HepG2 (cell line): Measurements from ENCODE around the gene CDYL. TPM values are rescaled to one million over a fixed set of nuclear protein-coding genes. Genes with fewer than 3 reads are reported as not detected.

Experiments used
- ATAC-seq: fragments of 200-7000 bp; cut with Tn5 transposase; 3 replicates; pipeline ENCODE4 v1.9.1; 2020; ENCODE audit warnings: mild to moderate bottlenecking, moderate library complexity
- BruUV-seq: library from RNA; stranded (reverse); fragments of 400-500 nt; replicated peaks from 2 replicates; lab custom pipeline; 2021; lab: Mats Ljungman, UMichigan
- CTCF ChIA-PET: fragments of 300-600 bp; formaldehyde crosslinking; extraction: SDS; loops from one replicate; lab custom pipeline; 2021; ENCODE audit warnings: low total read pairs, inconsistent platforms, low intra/inter-chr PET ratio; lab: Yijun Ruan, JAX
- POLR2A ChIA-PET: fragments of 350-600 bp; sonication (Branson Sonifier 250); formaldehyde crosslinking; loops from one replicate; lab custom pipeline; 2020; ENCODE audit warnings: antibody characterized with exemption, inconsistent platforms; lab: Yijun Ruan, JAX
- DNase-seq: peaks from one replicate; pipeline ENCODE4 v3.0.0-alpha.2; 2015; ENCODE audit warnings: low spot score
- FAIRE-seq: peaks from 3 replicates; lab custom pipeline; 2011; peaks lifted over from hg19 to GRCh38; lab: Jason Lieb, UNC
- H2AFZ ChIP-seq: one replicate; pipeline ENCODE4 v1.6.1; 2011; ENCODE audit warnings: low read length, inconsistent platforms
- H3K27ac ChIP-seq: fragments of 300-600 bp; 3 replicates; pipeline ENCODE4 v1.8.0; 2011; ENCODE audit warnings: mixed run types, mild to moderate bottlenecking, mixed read lengths, low read length, inconsistent platforms; ENCODE audit not compliant: insufficient read depth; ENCODE audit errors: extremely low read length
- H3K27me3 ChIP-seq, 2 experiments: fragments of 200-600 bp in 1 of 2; 2 replicates in 1 of 2; 3 replicates in 1 of 2; pipeline versions ENCODE4 v1.6.0 to v1.8.0; 2011; ENCODE audit warnings: low read length in 2 of 2, mild to moderate bottlenecking in 2 of 2, moderate library complexity in 2 of 2, inconsistent platforms in 1 of 2; ENCODE audit not compliant: insufficient read depth in 2 of 2, control insufficient read depth in 1 of 2
- H3K36me3 ChIP-seq, 2 experiments: fragments of 200-600 bp in 1 of 2; replicated peaks in 1 of 2; 2 replicates in 1 of 2; 3 replicates in 1 of 2; pipeline versions ENCODE4 v1.5.1 to v1.8.0; 2011; ENCODE audit warnings: low read length in 2 of 2, inconsistent platforms in 1 of 2; ENCODE audit not compliant: insufficient read depth in 2 of 2, control insufficient read depth in 1 of 2
- H3K4me1 ChIP-seq: 2 replicates; pipeline ENCODE4 v1.5.1; 2012; ENCODE audit warnings: low read length, inconsistent platforms; ENCODE audit not compliant: insufficient read depth
- H3K4me2 ChIP-seq: 2 replicates; pipeline ENCODE4 v1.6.0; 2011; ENCODE audit warnings: low read depth, low read length, inconsistent platforms
- H3K4me3 ChIP-seq, 3 experiments: fragments of 200-600 bp in 1 of 3; sonication (generic), shearing (Covaris generic) in 1 of 3; replicated peaks in 1 of 3; 2 replicates each; pipeline ENCODE4 v1.5.1; 2011 to 2016; ENCODE audit warnings: low read length in 3 of 3, inconsistent platforms in 2 of 3, low read depth in 2 of 3, mild to moderate bottlenecking in 2 of 3, control low read depth in 1 of 3, mixed read lengths in 1 of 3; ENCODE audit not compliant: insufficient read depth in 1 of 3
- H3K79me2 ChIP-seq: one replicate; pipeline ENCODE4 v1.6.1; 2011; ENCODE audit warnings: low read length, inconsistent platforms; ENCODE audit not compliant: insufficient read depth
- H3K9ac ChIP-seq: 2 replicates; pipeline ENCODE4 v1.6.0; 2011; ENCODE audit warnings: mild to moderate bottlenecking, low read depth, low read length, inconsistent platforms; ENCODE audit not compliant: insufficient read depth
- H3K9me3 ChIP-seq: 2 replicates; pipeline ENCODE4 v1.5.1; 2012; ENCODE audit warnings: mild to moderate bottlenecking, low read length
- H4K20me1 ChIP-seq: 2 replicates; pipeline ENCODE4 v1.6.0; 2011; ENCODE audit warnings: inconsistent platforms, mild to moderate bottlenecking, low read length, moderate library complexity; ENCODE audit not compliant: insufficient read depth
- AHR ChIP-seq: IDR thresholded peaks from 2 replicates; pipeline ENCODE4 v1.6.1; 2018; ENCODE audit warnings: missing genetic modification reagents, missing compliant biosample characterization
- CCAR2 ChIP-seq: fragments of 200-400 bp; formaldehyde crosslinking; optimal IDR thresholded peaks from 2 replicates; pipeline ENCODE3; 2018; ENCODE audit warnings: low read depth, mild to moderate bottlenecking, low read length, moderate library complexity
- KLF11 ChIP-seq: IDR thresholded peaks from 2 replicates; pipeline ENCODE4 v1.6.1; 2016; ENCODE audit warnings: missing compliant biosample characterization
- MIER3 ChIP-seq: IDR thresholded peaks from 2 replicates; pipeline ENCODE4 v1.6.1; 2016; ENCODE audit warnings: missing compliant biosample characterization, borderline replicate concordance
- RBAK ChIP-seq: sonication (generic); formaldehyde crosslinking; IDR thresholded peaks from 2 replicates; pipeline ENCODE4 v1.5.1; 2020; ENCODE audit warnings: mild to moderate bottlenecking, missing genetic modification reagents
- ZKSCAN8 ChIP-seq: IDR thresholded peaks from 2 replicates; pipeline ENCODE4 v1.6.1; 2016; ENCODE audit warnings: borderline replicate concordance, missing genetic modification reagents, missing compliant biosample characterization
- WGBS: methylation state at CpG from one replicate; pipeline ENCODE4 v1.1.6; 2017; ENCODE audit warnings: low lambda C conversion rate; 5-methylcytosine and 5-hydroxymethylcytosine counted together
- in situ Hi-C: cut with HindIII; loops from 2 replicates; pipeline ENCODE4 v1.10.0; 2017; ENCODE audit warnings: low pct_unique_long_range_greater_than_20kb; ENCODE audit not compliant: extremely low pct_ligation_motif_present
- intact Hi-C: fragments of 100-400 bp; cut with micrococcal nuclease; formaldehyde crosslinking; loops from one replicate; pipeline ENCODE4 v1.10.0; 2022; ENCODE audit not compliant: unreplicated experiment
- polyA plus RNA-seq, 8 experiments: library from polyadenylated mRNA; depleted of rRNA in 3 of 8; stranded (reverse) in 7 of 8; unstranded in 1 of 8; fragments of >200 nt; fragmentation: Illumina TruSeq in 4 of 8; extraction: Trizol in 4 of 8; gene quantifications; 2 replicates each; pipeline versions ENCODE4 v1.2.1 to v1.2.3, GENCODE V29; 2011 to 2016; ENCODE audit warnings: low read depth in 4 of 8, missing spikeins in 1 of 8, mixed read lengths in 1 of 8; ENCODE audit not compliant: insufficient read depth in 1 of 8
- total RNA-seq, 5 experiments: library from RNA; depleted of rRNA; stranded (reverse); fragments of >200 nt; fragmentation: Illumina TruSeq; extraction: Trizol; gene quantifications; 2 replicates each; pipeline ENCODE4 v1.2.3, GENCODE V29; 2016; ENCODE audit warnings: low read depth in 1 of 5
- TF ChIP-seq, protein P1 (sequence below): sonication (generic); formaldehyde crosslinking; IDR thresholded peaks from 2 replicates; pipeline ENCODE4 v1.4.0; 2020; ENCODE audit warnings: missing genetic modification reagents, mild to moderate bottlenecking, borderline replicate concordance
- TF ChIP-seq, protein P2 (sequence below): sonication (generic); formaldehyde crosslinking; IDR thresholded peaks from 2 replicates; pipeline ENCODE4 v1.5.1; 2020; ENCODE audit warnings: missing genetic modification reagents, mild to moderate bottlenecking, borderline replicate concordance

CDYL gene
- total and polyA plus RNA-seq, 2 of the 13 experiments (the other 11 are each of a cell fraction or from before 2014, with no cell fraction given) = 22.8 to 105 TPM

- no peak overlapping the region for H3K4me3 ChIP-seq
- CTCF ChIA-PET = no interaction called here
- no peaks in the 10 kb centered on the region for H3K79me2 ChIP-seq
- no peaks in the 10 kb centered on the region for H3K9me3 ChIP-seq
- no peak overlapping the region for H3K9ac ChIP-seq
- no peak overlapping the region for H3K4me2 ChIP-seq
- no peaks in the 10 kb centered on the region for H3K36me3 ChIP-seq
- H3K27me3 ChIP-seq = peaks cover 1 to 9% of the 10 kb centered on the region in 2 experiments; a peak in 4 of 5 replicates
- in situ Hi-C loops (no loop called here), intact Hi-C loops (no loop called here)
- DNase-seq = no peak
- ATAC-seq = no peak
- H4K20me1 ChIP-seq = no peaks in the 10 kb centered on the region
- no peak overlapping the region for H3K27ac ChIP-seq
- POLR2A ChIA-PET = no interaction called here
- no TSS peak for BruUV-seq
- WGBS = 4% methylated on average over 1 of the region's 1 CpG
- H3K4me1 ChIP-seq = 0 out of 2 replicates have a peak, but pooled peaks cover 5% of the 10 kb centered on the region
- FAIRE-seq = no peak
- no peak overlapping the region for H2AFZ ChIP-seq
- TF ChIP-seq CCAR2 (no peak), KLF11 (no peak), ZKSCAN8 (CRISPR knock-in tag) (no peak), MIER3 (no peak), AHR (CRISPR knock-in tag) (no peak), RBAK (CRISPR knock-in tag) (no peak)
- TF ChIP-seq, protein P1, sequence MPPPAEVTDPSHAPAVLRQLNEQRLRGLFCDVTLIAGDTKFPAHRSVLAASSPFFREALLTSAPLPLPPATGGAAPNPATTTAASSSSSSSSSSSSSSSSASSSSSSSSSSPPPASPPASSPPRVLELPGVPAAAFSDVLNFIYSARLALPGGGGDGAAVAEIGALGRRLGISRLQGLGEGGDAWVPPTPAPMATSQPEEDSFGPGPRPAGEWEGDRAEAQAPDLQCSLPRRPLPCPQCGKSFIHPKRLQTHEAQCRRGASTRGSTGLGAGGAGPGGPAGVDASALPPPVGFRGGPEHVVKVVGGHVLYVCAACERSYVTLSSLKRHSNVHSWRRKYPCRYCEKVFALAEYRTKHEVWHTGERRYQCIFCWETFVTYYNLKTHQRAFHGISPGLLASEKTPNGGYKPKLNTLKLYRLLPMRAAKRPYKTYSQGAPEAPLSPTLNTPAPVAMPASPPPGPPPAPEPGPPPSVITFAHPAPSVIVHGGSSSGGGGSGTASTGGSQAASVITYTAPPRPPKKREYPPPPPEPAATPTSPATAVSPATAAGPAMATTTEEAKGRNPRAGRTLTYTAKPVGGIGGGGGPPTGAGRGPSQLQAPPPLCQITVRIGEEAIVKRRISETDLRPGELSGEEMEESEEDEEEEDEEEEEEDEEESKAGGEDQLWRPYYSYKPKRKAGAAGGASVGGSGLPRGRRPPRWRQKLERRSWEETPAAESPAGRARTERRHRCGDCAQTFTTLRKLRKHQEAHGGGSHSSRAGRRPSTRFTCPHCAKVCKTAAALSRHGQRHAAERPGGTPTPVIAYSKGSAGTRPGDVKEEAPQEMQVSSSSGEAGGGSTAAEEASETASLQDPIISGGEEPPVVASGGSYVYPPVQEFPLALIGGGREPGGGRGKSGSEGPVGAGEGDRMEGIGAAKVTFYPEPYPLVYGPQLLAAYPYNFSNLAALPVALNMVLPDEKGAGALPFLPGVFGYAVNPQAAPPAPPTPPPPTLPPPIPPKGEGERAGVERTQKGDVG (CRISPR knock-in tag) = no peak
- TF ChIP-seq, protein P2, sequence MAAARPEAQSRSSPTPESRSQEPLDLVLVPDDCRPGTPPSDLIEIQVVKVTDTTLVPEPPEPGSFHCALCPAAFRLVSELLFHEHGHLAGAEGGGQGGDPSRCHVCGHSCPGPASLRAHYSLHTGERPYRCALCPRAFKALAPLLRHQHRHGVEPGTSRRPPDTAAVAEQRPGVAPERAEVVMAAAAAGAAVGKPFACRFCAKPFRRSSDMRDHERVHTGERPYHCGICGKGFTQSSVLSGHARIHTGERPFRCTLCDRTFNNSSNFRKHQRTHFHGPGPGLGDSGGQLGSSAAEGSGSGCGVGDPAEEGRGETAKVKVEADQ = no peak
Observed at GRCh38 chr6:4736371-4736873, 39.8 kb upstream of the CDYL start.
